Measurements from ENCODE around the gene PCDH1. TPM values are rescaled to one million over a fixed set of nuclear protein-coding genes. Genes with fewer than 3 reads are reported as not detected.

PCDH1 gene
- polyA plus RNA-seq, 12 donors = 12.4 to 23.6 (median 15.2) TPM; not detected in 1

GRCh38 chr5:141875022-141875740, 3.0 kb downstream of the PCDH1 start:
- DNase-seq = no peak

- no peak for DNase-seq
Measured at GRCh38 chr5:141874262-141874964, 3.8 kb downstream of the PCDH1 start.

- no peak for DNase-seq
Measured at GRCh38 chr5:141873933-141874261, 4.3 kb downstream of the PCDH1 start.

- no peak for DNase-seq
Measured at GRCh38 chr5:141872496-141873356, 5.5 kb downstream of the PCDH1 start.

- no peak for DNase-seq
Measured at GRCh38 chr5:141871870-141872269, 6.3 kb downstream of the PCDH1 start.

GRCh38 chr5:141870871-141871270, 7.3 kb downstream of the PCDH1 start:
- DNase-seq = no peak

GRCh38 chr5:141870228-141870627, 8.0 kb downstream of the PCDH1 start:
- DNase-seq = no peak

GRCh38 chr5:141869514-141869913, 8.7 kb downstream of the PCDH1 start:
- DNase-seq = no peak

GRCh38 chr5:141869040-141869439, 9.2 kb downstream of the PCDH1 start:
- DNase-seq = no peak

GRCh38 chr5:141868541-141868940, 9.7 kb downstream of the PCDH1 start:
- no peak for DNase-seq

GRCh38 chr5:141867651-141868050, 10.6 kb downstream of the PCDH1 start:
- DNase-seq = no peak

GRCh38 chr5:141867139-141867538, 11.1 kb downstream of the PCDH1 start:
- DNase-seq = no peak

- no peak for DNase-seq
Measured at GRCh38 chr5:141866096-141866495, 12.1 kb downstream of the PCDH1 start.

- DNase-seq = no peak
Measured at GRCh38 chr5:141865406-141865805, 12.8 kb downstream of the PCDH1 start.

GRCh38 chr5:141864371-141865370, 13.5 kb downstream of the PCDH1 start:
- DNase-seq = no peak

GRCh38 chr5:141863569-141864178, 14.5 kb downstream of the PCDH1 start:
- DNase-seq = no peak

- DNase-seq = no peak
Measured at GRCh38 chr5:141862936-141863543, 15.2 kb downstream of the PCDH1 start.

- DNase-seq = no peak
Measured at GRCh38 chr5:141861194-141861593, 17.0 kb downstream of the PCDH1 start.

GRCh38 chr5:141858079-141858765, 20.0 kb downstream of the PCDH1 start:
- DNase-seq = no peak

GRCh38 chr5:141857226-141857625, 21.0 kb downstream of the PCDH1 start:
- no peak for DNase-seq

All from muscle of arm (tissue), 12 donors.